HG02870 (cell line): ENCODE results near the gene TRMT44.
"Not testable (repeated sequence)": the region's sequence is repeated elsewhere in the genome, so short reads cannot be mapped to it uniquely, and the experiment has no call there.

Source experiments
- ATAC-seq: cut with Tn5 transposase; IDR thresholded peaks from one replicate; pipeline ENCODE4 v1.9.1; 2021; ENCODE audit warnings: mild to moderate bottlenecking, moderate library complexity; ENCODE audit not compliant: unreplicated experiment

The TRMT44 gene

GRCh38 chr4:8486643-8487042 lies 46.1 kb downstream of the TRMT44 start:
- ATAC-seq = not testable (repeated sequence)

GRCh38 chr4:8488791-8489369 lies 48.3 kb downstream of the TRMT44 start:
- no peak for ATAC-seq

- not testable (repeated sequence) for ATAC-seq
These were observed 50.9 kb downstream of the TRMT44 start for GRCh38 chr4:8491478-8491877.

- ATAC-seq = no peak
These were observed 51.6 kb downstream of the TRMT44 start for GRCh38 chr4:8492174-8492573.

GRCh38 chr4:8493484-8493883 lies 52.9 kb downstream of the TRMT44 start:
- no peak for ATAC-seq

- ATAC-seq = no peak
These were observed 53.6 kb downstream of the TRMT44 start for GRCh38 chr4:8494218-8494617.

- no peak for ATAC-seq
These were observed 54.5 kb downstream of the TRMT44 start for GRCh38 chr4:8494983-8495548.

GRCh38 chr4:8495803-8496202 lies 55.2 kb downstream of the TRMT44 start:
- ATAC-seq = no peak

GRCh38 chr4:8497762-8498161 lies 57.2 kb downstream of the TRMT44 start:
- ATAC-seq = no peak

- no peak for ATAC-seq
These were observed 60.4 kb downstream of the TRMT44 start for GRCh38 chr4:8500966-8501365.

- no peak for ATAC-seq
These were observed 61.2 kb downstream of the TRMT44 start for GRCh38 chr4:8501781-8502180.

GRCh38 chr4:8502371-8502770 lies 61.8 kb downstream of the TRMT44 start:
- ATAC-seq = no peak

GRCh38 chr4:8502836-8503585 lies 62.4 kb downstream of the TRMT44 start:
- no peak for ATAC-seq

GRCh38 chr4:8503801-8504200 lies 63.2 kb downstream of the TRMT44 start:
- no peak for ATAC-seq

- no peak for ATAC-seq
These were observed 63.9 kb downstream of the TRMT44 start for GRCh38 chr4:8504279-8505007.

GRCh38 chr4:8505229-8505628 lies 64.7 kb downstream of the TRMT44 start:
- no peak for ATAC-seq

GRCh38 chr4:8506006-8506372 lies 65.4 kb downstream of the TRMT44 start:
- no peak for ATAC-seq

GRCh38 chr4:8506373-8507195 lies 66.0 kb downstream of the TRMT44 start:
- ATAC-seq = no peak

- ATAC-seq = no peak
These were observed 66.6 kb downstream of the TRMT44 start for GRCh38 chr4:8507196-8507570.

GRCh38 chr4:8507624-8508023 lies 67.0 kb downstream of the TRMT44 start:
- ATAC-seq = no peak

- ATAC-seq = no peak
These were observed 67.7 kb downstream of the TRMT44 start for GRCh38 chr4:8508266-8508665.
